A549 (cell line): ENCODE results near the gene NFU1.

Source experiments
- CEBPB ChIP-seq, 2 experiments: fragments of >200 bp in 1 of 2; sonication (Bioruptor Twin) in 1 of 2; formaldehyde crosslinking in 1 of 2; IDR thresholded peaks; 2 replicates each; pipeline ENCODE4 v1.6.1; 2012 to 2016
- HDAC2 ChIP-seq: fragments of 200-600 bp; sonication (generic); IDR thresholded peaks from 2 replicates; pipeline ENCODE4 v1.6.1; 2016
- NR3C1 ChIP-seq: fragments of >200 bp; sonication (Bioruptor Twin); formaldehyde crosslinking; IDR thresholded peaks from 3 replicates; pipeline ENCODE4 v1.6.1; 2017
- PHF8 ChIP-seq: fragments of 200-600 bp; sonication (generic); IDR thresholded peaks from 2 replicates; pipeline ENCODE4 v1.6.1; 2016; ENCODE audit warnings: low read depth, mild to moderate bottlenecking, antibody characterized with exemption, moderate library complexity, borderline replicate concordance
- SMC3 ChIP-seq: fragments of >200 bp; sonication (Bioruptor Twin); formaldehyde crosslinking; IDR thresholded peaks from 3 replicates; pipeline ENCODE4 v1.6.1; 2018; ENCODE audit warnings: inconsistent platforms
- TF ChIP-seq, protein P1 (sequence below): fragments of >200 bp; sonication (Bioruptor Twin); formaldehyde crosslinking; IDR thresholded peaks from 3 replicates; pipeline ENCODE4 v1.5.1; 2016
- TF ChIP-seq, protein P2 (sequence below): fragments of 250-450 bp; sonication (Bioruptor Pico); IDR thresholded peaks from 2 replicates; pipeline ENCODE4 v1.5.0; 2021; ENCODE audit warnings: mild to moderate bottlenecking, moderate library complexity, borderline replicate concordance
- TF ChIP-seq, protein P3 (sequence below): fragments of 200-600 bp; sonication (generic); IDR thresholded peaks from 2 replicates; pipeline ENCODE4 v1.6.1; 2016; ENCODE audit warnings: antibody characterized with exemption, mild to moderate bottlenecking, moderate library complexity

DNA sequence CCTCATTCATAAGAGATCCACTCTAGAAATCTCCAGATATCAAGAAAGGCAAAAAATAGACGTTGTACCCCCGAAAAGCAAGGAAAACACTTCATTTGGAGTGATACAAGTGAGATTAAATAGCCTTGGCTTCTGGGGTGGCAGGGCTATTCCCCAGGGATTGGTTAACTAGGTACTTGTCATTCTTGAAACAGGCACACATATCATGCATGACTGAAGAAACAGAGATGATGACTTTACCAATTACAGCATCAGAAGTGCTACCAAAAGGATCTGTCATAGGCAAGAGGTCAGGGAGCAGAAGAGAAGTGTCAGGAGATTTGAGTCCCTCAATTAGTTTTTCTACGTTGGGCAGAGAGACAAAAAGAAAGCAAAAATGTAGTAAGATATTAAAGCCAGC lies 45.2 kb upstream of the NFU1 start:
- TF ChIP-seq CEBPB (IDR thresholded peaks at IDR 0.05), result no peak
- no peak for TF ChIP-seq NR3C1
- TF ChIP-seq, protein P1, sequence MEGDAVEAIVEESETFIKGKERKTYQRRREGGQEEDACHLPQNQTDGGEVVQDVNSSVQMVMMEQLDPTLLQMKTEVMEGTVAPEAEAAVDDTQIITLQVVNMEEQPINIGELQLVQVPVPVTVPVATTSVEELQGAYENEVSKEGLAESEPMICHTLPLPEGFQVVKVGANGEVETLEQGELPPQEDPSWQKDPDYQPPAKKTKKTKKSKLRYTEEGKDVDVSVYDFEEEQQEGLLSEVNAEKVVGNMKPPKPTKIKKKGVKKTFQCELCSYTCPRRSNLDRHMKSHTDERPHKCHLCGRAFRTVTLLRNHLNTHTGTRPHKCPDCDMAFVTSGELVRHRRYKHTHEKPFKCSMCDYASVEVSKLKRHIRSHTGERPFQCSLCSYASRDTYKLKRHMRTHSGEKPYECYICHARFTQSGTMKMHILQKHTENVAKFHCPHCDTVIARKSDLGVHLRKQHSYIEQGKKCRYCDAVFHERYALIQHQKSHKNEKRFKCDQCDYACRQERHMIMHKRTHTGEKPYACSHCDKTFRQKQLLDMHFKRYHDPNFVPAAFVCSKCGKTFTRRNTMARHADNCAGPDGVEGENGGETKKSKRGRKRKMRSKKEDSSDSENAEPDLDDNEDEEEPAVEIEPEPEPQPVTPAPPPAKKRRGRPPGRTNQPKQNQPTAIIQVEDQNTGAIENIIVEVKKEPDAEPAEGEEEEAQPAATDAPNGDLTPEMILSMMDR, result no peak
- TF ChIP-seq SMC3, result no peak
- no peak for TF ChIP-seq HDAC2
- TF ChIP-seq, protein P2, sequence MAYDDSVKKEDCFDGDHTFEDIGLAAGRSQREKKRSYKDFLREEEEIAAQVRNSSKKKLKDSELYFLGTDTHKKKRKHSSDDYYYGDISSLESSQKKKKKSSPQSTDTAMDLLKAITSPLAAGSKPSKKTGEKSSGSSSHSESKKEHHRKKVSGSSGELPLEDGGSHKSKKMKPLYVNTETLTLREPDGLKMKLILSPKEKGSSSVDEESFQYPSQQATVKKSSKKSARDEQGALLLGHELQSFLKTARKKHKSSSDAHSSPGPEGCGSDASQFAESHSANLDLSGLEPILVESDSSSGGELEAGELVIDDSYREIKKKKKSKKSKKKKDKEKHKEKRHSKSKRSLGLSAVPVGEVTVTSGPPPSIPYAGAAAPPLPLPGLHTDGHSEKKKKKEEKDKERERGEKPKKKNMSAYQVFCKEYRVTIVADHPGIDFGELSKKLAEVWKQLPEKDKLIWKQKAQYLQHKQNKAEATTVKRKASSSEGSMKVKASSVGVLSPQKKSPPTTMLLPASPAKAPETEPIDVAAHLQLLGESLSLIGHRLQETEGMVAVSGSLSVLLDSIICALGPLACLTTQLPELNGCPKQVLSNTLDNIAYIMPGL, result no peak
- TF ChIP-seq, protein P3, sequence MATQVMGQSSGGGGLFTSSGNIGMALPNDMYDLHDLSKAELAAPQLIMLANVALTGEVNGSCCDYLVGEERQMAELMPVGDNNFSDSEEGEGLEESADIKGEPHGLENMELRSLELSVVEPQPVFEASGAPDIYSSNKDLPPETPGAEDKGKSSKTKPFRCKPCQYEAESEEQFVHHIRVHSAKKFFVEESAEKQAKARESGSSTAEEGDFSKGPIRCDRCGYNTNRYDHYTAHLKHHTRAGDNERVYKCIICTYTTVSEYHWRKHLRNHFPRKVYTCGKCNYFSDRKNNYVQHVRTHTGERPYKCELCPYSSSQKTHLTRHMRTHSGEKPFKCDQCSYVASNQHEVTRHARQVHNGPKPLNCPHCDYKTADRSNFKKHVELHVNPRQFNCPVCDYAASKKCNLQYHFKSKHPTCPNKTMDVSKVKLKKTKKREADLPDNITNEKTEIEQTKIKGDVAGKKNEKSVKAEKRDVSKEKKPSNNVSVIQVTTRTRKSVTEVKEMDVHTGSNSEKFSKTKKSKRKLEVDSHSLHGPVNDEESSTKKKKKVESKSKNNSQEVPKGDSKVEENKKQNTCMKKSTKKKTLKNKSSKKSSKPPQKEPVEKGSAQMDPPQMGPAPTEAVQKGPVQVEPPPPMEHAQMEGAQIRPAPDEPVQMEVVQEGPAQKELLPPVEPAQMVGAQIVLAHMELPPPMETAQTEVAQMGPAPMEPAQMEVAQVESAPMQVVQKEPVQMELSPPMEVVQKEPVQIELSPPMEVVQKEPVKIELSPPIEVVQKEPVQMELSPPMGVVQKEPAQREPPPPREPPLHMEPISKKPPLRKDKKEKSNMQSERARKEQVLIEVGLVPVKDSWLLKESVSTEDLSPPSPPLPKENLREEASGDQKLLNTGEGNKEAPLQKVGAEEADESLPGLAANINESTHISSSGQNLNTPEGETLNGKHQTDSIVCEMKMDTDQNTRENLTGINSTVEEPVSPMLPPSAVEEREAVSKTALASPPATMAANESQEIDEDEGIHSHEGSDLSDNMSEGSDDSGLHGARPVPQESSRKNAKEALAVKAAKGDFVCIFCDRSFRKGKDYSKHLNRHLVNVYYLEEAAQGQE, result no peak
- no peak for TF ChIP-seq PHF8
